H9 (cell line): ENCODE measurements around the gene PLCH1. TPM values are rescaled to one million over a fixed set of nuclear protein-coding genes. Genes with fewer than 3 reads are reported as not detected.
A peak's percentile ranks its signal among the peaks of the same experiment; 100 is the strongest.

Experiments used
- DNase-seq: peaks from one replicate; pipeline ENCODE4 v3.0.0-alpha.2; 2017
- H2AFZ ChIP-seq: one replicate; pipeline ENCODE4 v1.6.1; 2013; ENCODE audit warnings: mild to moderate bottlenecking, low read length, control low read depth, moderate library complexity
- H2AK5ac ChIP-seq: 2 replicates; pipeline ENCODE4 v1.6.1; 2013; ENCODE audit warnings: low read length, control low read depth, mixed read lengths; ENCODE audit not compliant: insufficient read length
- H2BK120ac ChIP-seq: one replicate; pipeline ENCODE4 v1.6.1; 2013; ENCODE audit warnings: low read depth, mild to moderate bottlenecking, low read length, control low read depth, inconsistent platforms; ENCODE audit not compliant: poor library complexity, severe bottlenecking
- H2BK12ac ChIP-seq: 2 replicates; pipeline ENCODE4 v1.6.1; 2013; ENCODE audit warnings: low read length, control low read depth, mixed read lengths, low read depth; ENCODE audit not compliant: insufficient read length
- H2BK15ac ChIP-seq: 2 replicates; pipeline ENCODE4 v1.6.1; 2013; ENCODE audit warnings: low read depth, low read length, control low read depth
- H2BK20ac ChIP-seq: one replicate; pipeline ENCODE4 v1.6.1; 2013; ENCODE audit warnings: low read depth, mild to moderate bottlenecking, low read length, control low read depth, inconsistent platforms; ENCODE audit not compliant: poor library complexity, severe bottlenecking
- H2BK5ac ChIP-seq: 2 replicates; pipeline ENCODE4 v1.6.1; 2013; ENCODE audit warnings: low read length, control low read depth, mixed read lengths; ENCODE audit not compliant: insufficient read length
- H3K14ac ChIP-seq: 2 replicates; pipeline ENCODE4 v1.6.1; 2013; ENCODE audit warnings: low read length, control low read depth; ENCODE audit not compliant: insufficient read depth
- H3K18ac ChIP-seq: 2 replicates; pipeline ENCODE4 v1.6.1; 2013; ENCODE audit warnings: low read depth, mild to moderate bottlenecking, mixed read lengths, low read length, control low read depth; ENCODE audit not compliant: insufficient read length
- H3K23ac ChIP-seq: 2 replicates; pipeline ENCODE4 v1.6.1; 2013; ENCODE audit warnings: low read length, control low read depth, mixed read lengths, low read depth; ENCODE audit not compliant: insufficient read length
- H3K23me2 ChIP-seq: 2 replicates; pipeline ENCODE4 v1.6.1; 2013; ENCODE audit warnings: low read depth, mild to moderate bottlenecking, mixed read lengths, low read length, control low read depth; ENCODE audit not compliant: insufficient read length, poor library complexity, severe bottlenecking
- H3K27ac ChIP-seq: 2 replicates; pipeline ENCODE4 v1.5.1; 2013; ENCODE audit warnings: low read length, control low read depth, mixed read lengths, low read depth; ENCODE audit not compliant: insufficient read length
- H3K27me3 ChIP-seq: 2 replicates; pipeline ENCODE4 v1.6.1; 2013; ENCODE audit warnings: low read length, control low read depth, inconsistent platforms; ENCODE audit not compliant: insufficient read depth
- H3K4ac ChIP-seq: 2 replicates; pipeline ENCODE4 v1.6.1; 2013; ENCODE audit warnings: low read depth, mild to moderate bottlenecking, control low read depth, inconsistent platforms, low read length, moderate library complexity
- H3K4me1 ChIP-seq: 2 replicates; pipeline ENCODE4 v1.6.1; 2013; ENCODE audit warnings: low read length, control low read depth, inconsistent platforms; ENCODE audit not compliant: insufficient read depth
- H3K4me2 ChIP-seq: 2 replicates; pipeline ENCODE4 v1.6.1; 2013; ENCODE audit warnings: low read length, control low read depth, mixed read lengths; ENCODE audit not compliant: insufficient read length, insufficient read depth
- H3K56ac ChIP-seq: 2 replicates; pipeline ENCODE4 v1.6.1; 2013; ENCODE audit warnings: low read depth, mild to moderate bottlenecking, mixed read lengths, low read length, control low read depth; ENCODE audit not compliant: insufficient read length
- H3K79me1 ChIP-seq: 2 replicates; pipeline ENCODE4 v1.6.1; 2013; ENCODE audit warnings: low read depth, mild to moderate bottlenecking, moderate library complexity, low read length, control low read depth, inconsistent platforms; ENCODE audit not compliant: insufficient read depth, poor library complexity, severe bottlenecking
- H3K79me2 ChIP-seq: 2 replicates; pipeline ENCODE4 v1.6.1; 2013; ENCODE audit warnings: low read length, control low read depth, inconsistent platforms; ENCODE audit not compliant: insufficient read depth
- H3K9ac ChIP-seq: 2 replicates; pipeline ENCODE4 v1.6.1; 2013; ENCODE audit warnings: low read length, control low read depth, mixed read lengths; ENCODE audit not compliant: insufficient read length; ENCODE audit errors: extremely low read depth
- H3K9me3 ChIP-seq: one replicate; pipeline ENCODE4 v1.6.1; 2013; ENCODE audit warnings: low read depth, low read length, inconsistent platforms; ENCODE audit not compliant: control insufficient read depth
- H3T11ph ChIP-seq: one replicate; pipeline ENCODE4 v1.6.1; 2013; ENCODE audit warnings: mild to moderate bottlenecking, low read length, control low read depth, inconsistent platforms
- H4K20me1 ChIP-seq: one replicate; pipeline ENCODE4 v1.6.1; 2013; ENCODE audit not compliant: control insufficient read depth, insufficient read length, insufficient read depth
- H4K5ac ChIP-seq: 2 replicates; pipeline ENCODE4 v1.6.1; 2013; ENCODE audit warnings: low read depth, mild to moderate bottlenecking, mixed read lengths, low read length, control low read depth; ENCODE audit not compliant: insufficient read length
- H4K8ac ChIP-seq: replicated peaks from 2 replicates; pipeline ENCODE4 v1.6.1; 2013; ENCODE audit warnings: low read length, control low read depth, mixed read lengths, low read depth; ENCODE audit not compliant: insufficient read length
- H4K91ac ChIP-seq: 2 replicates; pipeline ENCODE4 v1.6.1; 2013; ENCODE audit warnings: low read depth, mild to moderate bottlenecking, moderate library complexity, mixed read lengths, low read length, control low read depth; ENCODE audit not compliant: insufficient read length
- H3K27ac Mint-ChIP-seq, 3 experiments: 2 replicates in 2 of 3; 3 replicates in 1 of 3; pipeline ENCODE4 v1.8.0; 2020 to 2021; ENCODE audit warnings: mixed read lengths in 3 of 3, mild to moderate bottlenecking in 1 of 3, moderate library complexity in 1 of 3
- H3K27me3 Mint-ChIP-seq: 2 replicates; pipeline ENCODE4 v1.8.0; 2021; ENCODE audit warnings: low read depth, mild to moderate bottlenecking, moderate library complexity, mixed read lengths
- H3K36me3 Mint-ChIP-seq, 3 experiments: 2 replicates in 2 of 3; 3 replicates in 1 of 3; pipeline ENCODE4 v1.8.0; 2020 to 2021; ENCODE audit warnings: low read depth in 3 of 3, mixed read lengths in 3 of 3; ENCODE audit not compliant: insufficient read depth in 1 of 3
- H3K4me1 Mint-ChIP-seq, 2 experiments: 2 replicates each; pipeline ENCODE4 v1.8.0; 2020; ENCODE audit warnings: mixed read lengths in 2 of 2
- H3K4me3 Mint-ChIP-seq, 2 experiments: 2 replicates in 1 of 2; 3 replicates in 1 of 2; pipeline ENCODE4 v1.8.0; 2020 to 2021; ENCODE audit warnings: mild to moderate bottlenecking in 2 of 2, mixed read lengths in 2 of 2, moderate library complexity in 1 of 2
- H3K9me3 Mint-ChIP-seq, 2 experiments: 2 replicates in 1 of 2; 3 replicates in 1 of 2; pipeline ENCODE4 v1.8.0; 2020; ENCODE audit warnings: mild to moderate bottlenecking in 2 of 2, mixed read lengths in 2 of 2, moderate library complexity in 1 of 2
- CTCF ChIP-seq: fragments of 200-600 bp; sonication (generic); conservative IDR thresholded peaks from 3 replicates; pipeline ENCODE4 v1.8.0; 2021; ENCODE audit warnings: antibody characterized with exemption, mild to moderate bottlenecking
- WGBS: extraction: QIAGEN DNeasy Blood & Tissue Kit; methylation state at CpG from one replicate; pipeline ENCODE4 v1.1.7; 2013; ENCODE audit warnings: missing lambda C conversion rate, low lambda C conversion rate, mixed read lengths; ENCODE audit not compliant: insufficient read length; ENCODE audit errors: extremely low coverage; 5-methylcytosine and 5-hydroxymethylcytosine counted together
- total RNA-seq: library from RNA; stranded (reverse); gene quantifications from 2 replicates; pipeline ENCODE4 v1.2.1, GENCODE V29; 2021

The PLCH1 gene
- total RNA-seq, 1 experiment from 2014 or later: 19.0 TPM

DNA sequence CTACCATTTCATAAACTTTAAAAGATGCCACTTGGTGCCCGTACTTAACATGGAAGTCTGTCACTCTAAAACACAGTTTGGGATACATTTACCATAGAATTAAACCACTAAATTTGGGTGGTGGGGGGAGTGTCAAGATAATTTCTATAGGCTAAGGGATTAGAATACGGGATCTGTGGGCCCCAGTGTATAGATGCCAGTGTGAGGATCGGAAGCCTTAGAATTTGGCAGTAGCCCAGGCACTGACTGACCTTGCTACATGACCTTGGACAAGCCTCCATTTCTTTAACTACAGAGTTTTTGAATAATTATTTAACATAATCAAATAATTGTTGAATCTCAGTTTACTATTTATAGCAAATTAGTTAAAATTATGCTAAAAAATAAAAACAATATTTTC is 375.1 kb downstream of the PLCH1 start:
- Histone ChIP-seq H2BK5ac (no peak overlapping the region), H2BK20ac (no peak overlapping the region), H2BK120ac (no peak overlapping the region), H2AK5ac (no peak overlapping the region), H4K8ac (no peak overlapping the region), H3K27ac (no peak overlapping the region), H3K14ac (no peak overlapping the region), H3K23ac (no peak overlapping the region), H4K5ac (no peak overlapping the region), H3K27me3 (no peaks in the 10 kb centered on the region), H4K91ac (no peak overlapping the region), H3K4ac (no peak overlapping the region), H2AFZ (no peak overlapping the region), H2BK12ac (no peak overlapping the region), H3T11ph (no peak overlapping the region), H2BK15ac (no peak overlapping the region), H3K4me1 (peaks cover 14% of the 10 kb centered on the region), H3K79me1 (no peaks in the 10 kb centered on the region), H3K56ac (no peak overlapping the region), H4K20me1 (no peaks in the 10 kb centered on the region), H3K9me3 (peaks cover 5% of the 10 kb centered on the region), H3K23me2 (no peaks in the 10 kb centered on the region), H3K4me2 (peak overlapping the region; percentile 13), H3K79me2 (no peaks in the 10 kb centered on the region), H3K9ac (no peak overlapping the region), H3K18ac (no peak overlapping the region)
- no peak for DNase-seq
- Mint-ChIP-seq H3K27ac (peak overlapping the region in 2 of 3 experiments; percentile 28 to 29; a peak in 2 of 7 replicates), H3K4me1 (peaks cover 62 to 71% of the 10 kb centered on the region in 2 experiments), H3K4me3 (no peak overlapping the region; a peak in 1 of 5 replicates), H3K27me3 (peaks cover 36% of the 10 kb centered on the region), H3K36me3 (peaks cover 0 to 8% (median 7%) of the 10 kb centered on the region in 3 experiments; a peak in 3 of 7 replicates), H3K9me3 (peaks cover 8 to 9% of the 10 kb centered on the region in 2 experiments; a peak in 4 of 5 replicates)
- WGBS: no CpG with 5 or more reads among the region's 3 CpGs
- TF ChIP-seq CTCF: no peak
